IPS DF 19.7 (cell line): ENCODE data around the gene TFEC.
"Not testable (repeated sequence)": the region's sequence is repeated elsewhere in the genome, so short reads cannot be mapped to it uniquely, and the experiment has no call there.

ENCODE experiments used
- DNase-seq: peaks from one replicate; pipeline ENCODE4 v3.0.0-alpha.2; 2013; ENCODE audit warnings: low read depth, low spot score

Gene TFEC

DNA sequence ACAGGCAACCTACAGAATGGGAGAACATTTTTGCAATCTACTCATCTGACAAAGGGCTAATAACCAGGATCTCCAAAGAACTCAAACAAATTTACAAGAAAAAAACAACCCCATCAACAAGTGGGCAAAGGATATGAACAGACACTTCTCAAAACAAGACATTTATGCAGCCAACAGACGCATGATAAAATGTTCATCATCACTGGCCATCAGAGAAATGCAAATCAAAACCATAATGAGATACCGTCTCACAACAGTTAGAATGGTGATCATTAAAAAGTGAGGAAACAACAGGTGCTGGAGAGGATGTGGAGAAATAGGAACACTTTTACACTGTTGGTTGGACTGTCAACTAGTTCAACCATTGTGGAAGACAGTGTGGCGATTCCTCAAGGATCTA is 100.8 kb downstream of the TFEC start:
- DNase-seq = not testable (repeated sequence)

DNA sequence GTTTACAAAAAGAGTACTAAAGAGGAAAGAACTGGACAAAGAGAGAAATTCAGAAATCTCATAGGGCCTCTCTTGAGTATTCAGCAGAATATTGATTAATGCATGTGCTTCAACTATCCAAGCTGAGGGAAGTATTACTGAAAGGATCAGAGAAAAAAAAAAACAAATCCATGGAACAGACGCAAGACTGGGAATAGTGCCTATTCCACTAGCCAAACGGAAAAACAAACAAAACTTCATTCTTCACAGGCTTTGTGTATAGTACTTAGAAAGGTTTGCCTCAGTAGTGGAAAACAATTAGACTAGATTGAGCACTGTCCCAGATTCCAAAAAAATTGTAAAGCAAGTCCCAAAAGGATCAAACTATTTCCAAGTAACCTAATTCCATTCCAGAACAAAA is 106.2 kb downstream of the TFEC start:
- no peak for DNase-seq

DNA sequence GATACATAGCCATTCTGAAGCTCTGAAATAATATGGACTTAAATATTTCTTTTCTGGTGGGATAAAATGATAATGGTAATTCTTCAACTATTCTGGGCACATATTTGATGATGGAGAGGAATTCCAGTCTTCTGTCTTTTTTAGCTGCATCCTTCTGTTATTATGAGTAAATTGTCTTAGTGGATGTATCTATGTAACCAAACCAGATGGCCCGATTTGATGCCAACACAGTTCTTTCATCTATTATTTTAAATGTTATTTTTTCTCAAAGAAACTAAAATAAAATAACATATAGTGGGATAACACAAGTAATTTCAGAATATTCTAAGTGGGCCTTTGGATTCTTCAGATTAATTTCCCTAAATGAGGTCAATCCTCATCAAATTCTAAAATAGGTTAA is 110.2 kb downstream of the TFEC start:
- DNase-seq = no peak

DNA sequence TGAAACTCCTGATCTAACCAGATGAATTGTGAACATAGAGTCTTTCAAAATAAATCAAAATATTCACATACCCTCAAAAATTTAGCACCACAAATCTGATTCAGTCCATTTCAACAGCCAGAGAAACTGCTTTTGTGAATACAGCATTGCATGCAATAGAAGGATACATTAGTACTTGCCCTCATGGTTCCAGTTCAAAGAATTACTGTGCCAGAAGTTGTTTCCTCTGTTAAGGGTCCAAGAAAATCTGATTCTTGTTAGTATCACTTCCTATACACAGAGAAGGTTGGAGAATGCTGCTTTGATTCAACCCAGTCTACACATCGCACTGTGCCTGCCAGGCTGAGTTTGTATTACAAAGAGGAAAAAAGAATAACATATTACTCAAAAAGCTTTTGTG is 115.6 kb downstream of the TFEC start:
- no peak for DNase-seq

DNA sequence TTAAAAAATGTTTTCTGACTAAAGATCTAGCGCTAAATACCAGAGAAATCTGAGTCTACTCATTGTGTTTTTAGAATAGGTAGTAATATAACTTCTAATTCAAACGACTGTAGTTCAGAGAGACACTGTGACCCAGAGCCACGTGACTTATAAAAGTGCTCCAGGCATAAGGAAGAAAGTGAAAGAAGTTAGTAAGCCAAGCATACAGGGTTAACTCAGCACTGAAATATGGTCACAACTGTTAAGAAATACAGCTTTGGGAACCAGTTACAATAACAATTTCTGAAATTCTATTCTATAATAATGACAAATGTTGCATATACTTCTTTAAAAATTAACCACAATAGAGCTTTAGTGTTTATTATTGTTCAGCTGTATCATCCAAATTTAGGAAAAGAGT is 119.1 kb downstream of the TFEC start:
- no peak for DNase-seq

DNA sequence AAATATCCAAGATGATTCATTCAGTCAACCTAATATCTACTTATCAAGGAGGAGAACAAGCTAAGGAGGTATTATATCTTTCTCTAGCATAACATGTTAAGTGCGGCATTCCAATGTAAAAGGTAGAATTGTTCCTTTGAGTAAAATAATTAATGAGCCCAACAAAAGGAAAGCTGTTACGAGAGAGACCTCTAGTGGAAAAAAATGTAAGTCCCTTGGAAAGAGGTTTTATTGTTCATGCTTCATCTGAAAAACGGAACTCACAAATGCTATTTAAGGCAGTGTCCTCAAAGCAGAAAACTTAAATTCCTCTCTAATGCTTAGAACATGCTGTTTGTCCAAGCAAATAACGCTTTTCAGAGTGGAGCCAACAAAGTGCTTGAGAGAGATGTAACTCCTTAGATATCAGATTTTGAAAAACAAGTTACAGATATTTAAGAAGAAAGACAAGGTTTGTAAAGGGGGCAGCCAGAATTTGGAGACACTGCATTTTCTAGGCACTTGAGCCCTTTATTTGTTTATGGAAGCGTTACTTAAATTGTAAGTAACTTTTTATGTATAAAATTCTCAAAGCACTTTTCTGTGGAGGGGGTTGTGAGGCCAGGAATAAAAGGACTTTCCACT is 119.9 kb downstream of the TFEC start:
- no peak for DNase-seq

DNA sequence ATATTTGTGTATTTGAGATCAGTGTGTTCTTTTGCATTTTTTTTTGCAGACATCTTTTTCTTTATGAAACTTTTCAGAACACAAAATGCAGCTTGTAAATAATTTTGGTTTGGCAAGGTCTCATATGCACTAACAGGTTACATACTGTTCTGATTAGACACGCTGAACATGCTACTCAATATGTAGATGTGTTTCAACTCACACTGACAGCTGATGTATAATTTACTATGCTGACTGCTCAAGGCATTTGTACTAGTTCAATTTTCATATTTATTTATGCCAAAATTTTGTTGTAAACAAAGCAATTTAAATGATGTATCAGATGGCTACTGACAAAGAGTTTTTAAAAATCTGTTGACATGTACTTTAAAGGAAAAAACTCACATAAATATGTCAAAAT is 123.8 kb downstream of the TFEC start:
- no peak for DNase-seq

DNA sequence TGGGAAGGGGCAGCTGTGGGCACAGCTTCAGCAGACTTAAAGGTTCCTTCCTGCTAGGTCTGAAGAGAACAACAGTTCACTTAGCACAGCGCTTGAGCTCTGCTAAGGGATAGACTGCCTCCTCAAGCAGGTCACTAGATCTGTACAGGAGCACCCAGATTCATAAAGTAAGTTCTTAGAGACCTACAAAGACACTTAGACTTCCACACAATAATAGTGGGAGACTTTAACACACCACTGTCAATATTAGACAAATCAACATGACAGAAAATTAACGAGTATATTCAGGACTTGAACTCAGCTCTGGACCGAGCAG is 140.9 kb downstream of the TFEC start:
- no peak for DNase-seq

DNA sequence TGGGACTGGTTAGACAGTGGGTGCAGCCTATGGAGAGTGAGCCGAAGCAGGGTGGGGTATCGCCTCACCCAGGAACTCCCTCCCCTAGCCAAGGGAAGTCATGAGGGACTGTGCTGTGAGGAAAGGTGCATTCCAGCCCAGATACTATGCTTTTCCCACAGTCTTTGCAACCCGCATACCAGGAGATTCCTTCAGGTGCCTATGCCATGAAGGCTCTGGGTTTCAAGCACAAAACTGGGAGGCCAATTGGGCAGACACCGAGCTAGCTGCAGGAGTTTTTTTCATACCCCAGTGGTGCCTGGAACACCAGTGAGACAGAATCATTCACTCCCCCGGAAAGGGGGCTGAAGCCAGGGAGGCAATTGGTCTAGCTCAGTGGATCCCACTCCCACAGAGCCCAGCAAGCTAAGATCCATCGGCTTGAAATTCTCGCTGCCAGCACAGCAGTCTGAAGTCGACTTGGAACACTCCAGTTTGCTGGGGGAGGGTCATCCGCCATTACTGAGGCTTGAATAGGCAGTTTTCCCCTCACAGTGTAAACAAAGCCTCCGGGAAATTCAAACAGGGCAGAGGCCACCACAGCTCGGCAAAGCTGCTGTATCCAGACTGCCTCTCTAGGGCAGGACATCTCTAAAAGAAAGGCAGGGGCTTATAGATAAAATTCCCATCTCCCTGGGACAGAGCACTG is 141.4 kb downstream of the TFEC start:
- DNase-seq = no peak

DNA sequence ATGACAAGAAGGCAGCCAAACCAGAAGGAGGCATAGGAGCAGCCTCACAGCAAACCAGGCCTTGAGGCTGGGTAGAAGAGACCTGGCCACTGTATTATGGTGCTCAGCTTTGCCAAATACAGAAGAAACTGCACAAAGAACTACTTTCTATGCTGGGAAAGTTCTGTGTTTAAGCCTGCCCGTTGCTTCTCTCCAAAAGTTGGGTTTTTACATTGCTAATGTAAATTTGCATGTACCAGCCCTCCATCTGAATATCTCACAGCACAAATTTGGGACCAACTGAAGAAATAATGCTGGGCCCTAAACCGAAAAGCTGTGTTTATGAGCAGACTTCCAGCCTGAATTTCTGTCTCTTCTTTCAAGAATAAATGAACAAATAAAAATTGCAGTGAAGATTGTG is 145.0 kb downstream of the TFEC start:
- no peak for DNase-seq
